GM12873 (cell line): ENCODE results near the gene FAM171A2.

Experiments used
- CTCF ChIP-seq: IDR thresholded peaks from 2 replicates; pipeline ENCODE4 v1.5.1; 2012; ENCODE audit warnings: low read depth, mild to moderate bottlenecking, moderate library complexity, low read length, control low read depth; ENCODE audit not compliant: insufficient read depth; ENCODE audit errors: missing control alignments

The FAM171A2 gene

GRCh38 chr17:44322236-44322895 is 41.3 kb downstream of the FAM171A2 start:
- TF ChIP-seq CTCF: no peak

- no peak for TF ChIP-seq CTCF
Measured at GRCh38 chr17:44321246-44322120, 42.2 kb downstream of the FAM171A2 start.

- TF ChIP-seq CTCF: no peak
Measured at GRCh38 chr17:44320066-44320465, 43.6 kb downstream of the FAM171A2 start.

- no peak for TF ChIP-seq CTCF
Measured at GRCh38 chr17:44318077-44318892, 45.4 kb downstream of the FAM171A2 start.

GRCh38 chr17:44317545-44317944 is 46.1 kb downstream of the FAM171A2 start:
- no peak for TF ChIP-seq CTCF

DNA sequence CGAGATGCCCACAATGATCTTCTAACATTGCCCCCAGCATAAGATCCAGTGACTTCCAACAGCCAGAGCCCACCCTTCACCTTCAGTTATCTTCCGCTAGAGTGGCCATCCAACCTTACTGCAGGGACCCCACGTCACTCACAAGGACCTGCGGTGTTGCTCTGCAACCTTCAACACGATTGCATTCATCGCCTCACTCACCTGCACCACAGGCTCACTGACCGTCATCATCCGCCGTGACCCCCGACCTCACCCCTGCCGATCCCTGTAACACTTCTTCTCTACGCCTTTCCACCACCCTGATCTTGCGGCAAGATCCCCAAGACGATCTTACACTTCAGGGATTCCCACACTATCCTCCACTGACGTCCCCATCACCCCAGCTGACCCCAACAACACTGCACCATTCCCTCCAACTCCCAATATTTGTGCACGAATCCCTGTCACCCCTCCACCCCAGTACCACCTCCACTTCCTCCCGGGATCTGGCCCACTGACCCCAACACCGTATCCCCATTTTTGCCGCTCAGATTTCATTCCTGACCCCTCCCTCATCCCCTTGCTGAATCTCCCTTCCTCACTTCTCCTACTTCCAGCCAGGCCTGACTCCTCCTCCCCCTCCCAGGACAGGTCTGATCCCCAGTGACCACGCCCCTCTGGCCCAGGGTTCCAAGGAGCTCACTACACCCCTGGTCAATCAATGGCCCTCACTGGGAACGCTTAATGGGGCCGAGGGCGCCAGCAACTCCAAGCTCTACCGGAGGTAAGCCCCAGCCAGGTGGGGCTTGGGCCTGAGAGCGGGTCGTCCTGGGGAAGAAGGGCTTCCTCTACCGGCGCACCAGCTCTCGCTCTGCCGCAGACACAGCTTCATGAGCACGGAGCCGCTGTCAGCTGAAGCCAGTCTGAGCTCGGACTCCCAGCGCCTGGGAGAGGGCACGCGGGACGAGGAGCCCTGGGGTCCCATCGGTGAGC is 47.6 kb downstream of the FAM171A2 start:
- no peak for TF ChIP-seq CTCF
